ENCODE data around the gene DET1. TPM values are rescaled to one million over a fixed set of nuclear protein-coding genes. Genes with fewer than 3 reads are reported as not detected.
A peak's percentile ranks its signal among the peaks of the same experiment; 100 is the strongest.
"Not testable (repeated sequence)": the region's sequence is repeated elsewhere in the genome, so short reads cannot be mapped to it uniquely, and the experiment has no call there.

The DET1 gene
- total RNA-seq, 1 donor from 2014 or later, result 4.1 TPM

DNA sequence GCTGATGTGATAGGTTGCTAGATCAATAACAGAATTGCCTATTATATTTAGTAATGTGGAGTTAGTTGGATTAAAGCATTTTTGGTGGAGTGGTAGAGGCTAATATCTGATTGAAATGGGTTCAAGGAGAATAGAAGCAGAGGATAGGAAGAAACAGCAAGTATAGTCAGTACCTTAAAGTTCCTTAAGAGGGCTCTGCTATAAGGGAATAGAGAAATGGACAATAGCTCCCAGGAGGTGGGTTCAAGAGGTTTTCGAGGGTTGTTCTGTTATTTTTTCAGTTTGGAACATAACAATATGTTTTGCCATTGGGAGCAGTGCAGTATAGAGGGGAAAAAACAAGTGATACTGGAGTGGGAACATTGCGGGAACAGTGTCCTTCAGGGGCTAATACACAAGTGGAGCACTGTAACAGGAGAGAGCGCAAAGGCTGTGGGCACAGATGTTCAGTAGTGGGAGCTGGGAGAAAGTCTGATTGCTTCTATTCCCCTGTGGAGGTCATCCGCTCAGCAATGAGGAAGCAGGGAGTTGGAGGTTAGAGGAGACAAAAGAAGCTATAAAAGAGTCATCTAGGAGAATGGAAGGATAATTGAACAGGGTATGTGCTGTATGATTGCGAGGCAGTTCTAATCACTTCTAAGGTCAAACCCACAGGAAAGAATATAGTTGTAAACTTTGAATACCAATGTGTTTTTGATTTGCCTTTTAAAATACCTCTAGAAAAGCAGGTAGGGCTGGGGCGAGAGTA lies 75.7 kb downstream of the DET1 start:
- TF ChIP-seq, protein P1, sequence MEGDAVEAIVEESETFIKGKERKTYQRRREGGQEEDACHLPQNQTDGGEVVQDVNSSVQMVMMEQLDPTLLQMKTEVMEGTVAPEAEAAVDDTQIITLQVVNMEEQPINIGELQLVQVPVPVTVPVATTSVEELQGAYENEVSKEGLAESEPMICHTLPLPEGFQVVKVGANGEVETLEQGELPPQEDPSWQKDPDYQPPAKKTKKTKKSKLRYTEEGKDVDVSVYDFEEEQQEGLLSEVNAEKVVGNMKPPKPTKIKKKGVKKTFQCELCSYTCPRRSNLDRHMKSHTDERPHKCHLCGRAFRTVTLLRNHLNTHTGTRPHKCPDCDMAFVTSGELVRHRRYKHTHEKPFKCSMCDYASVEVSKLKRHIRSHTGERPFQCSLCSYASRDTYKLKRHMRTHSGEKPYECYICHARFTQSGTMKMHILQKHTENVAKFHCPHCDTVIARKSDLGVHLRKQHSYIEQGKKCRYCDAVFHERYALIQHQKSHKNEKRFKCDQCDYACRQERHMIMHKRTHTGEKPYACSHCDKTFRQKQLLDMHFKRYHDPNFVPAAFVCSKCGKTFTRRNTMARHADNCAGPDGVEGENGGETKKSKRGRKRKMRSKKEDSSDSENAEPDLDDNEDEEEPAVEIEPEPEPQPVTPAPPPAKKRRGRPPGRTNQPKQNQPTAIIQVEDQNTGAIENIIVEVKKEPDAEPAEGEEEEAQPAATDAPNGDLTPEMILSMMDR (IDR thresholded peaks at IDR 0.05), result peak; percentile 40
- Mint-ChIP-seq H3K27ac (ENCODE audit: unreplicated experiment) (no peak overlapping the region), H3K27me3 (ENCODE audit: low read depth) (no peaks in the 10 kb centered on the region), H3K4me3 (ENCODE audit: unreplicated experiment) (no peak overlapping the region), H3K36me3 (ENCODE audit: low read depth) (peaks cover 6% of the 10 kb centered on the region), H3K4me1 (ENCODE audit: low read depth) (peaks cover 12% of the 10 kb centered on the region), H3K9me3 (ENCODE audit: low read depth) (no peaks in the 10 kb centered on the region)
- no peak for DNase-seq (ENCODE audit: low spot score)

DNA sequence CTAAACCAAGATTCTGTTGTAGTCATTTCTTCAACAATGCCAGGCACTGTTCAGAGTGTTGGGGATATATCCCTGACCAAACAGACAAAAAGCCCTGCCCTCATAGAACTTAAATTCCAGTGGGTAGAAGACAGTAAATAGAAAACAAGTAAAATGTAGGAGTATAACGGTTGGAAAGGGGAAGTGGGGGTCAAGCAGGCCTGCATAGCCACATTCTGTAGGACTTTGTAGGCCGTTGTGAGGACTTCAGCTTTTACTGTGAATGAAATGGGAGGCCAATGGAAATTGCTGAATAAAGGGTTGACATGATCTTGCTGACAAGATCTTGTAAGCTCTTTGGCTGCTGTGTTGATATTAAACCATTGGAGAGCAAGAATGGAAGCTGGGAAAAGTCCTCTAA lies 77.2 kb downstream of the DET1 start:
- Mint-ChIP-seq H3K4me3 (ENCODE audit: unreplicated experiment) (no peak overlapping the region), H3K36me3 (ENCODE audit: low read depth) (peaks cover 6% of the 10 kb centered on the region), H3K4me1 (ENCODE audit: low read depth) (peaks cover 16% of the 10 kb centered on the region), H3K27ac (ENCODE audit: unreplicated experiment) (no peak overlapping the region), H3K9me3 (ENCODE audit: low read depth) (no peaks in the 10 kb centered on the region), H3K27me3 (ENCODE audit: low read depth) (no peaks in the 10 kb centered on the region)
- TF ChIP-seq, protein P1 (IDR thresholded peaks at IDR 0.05), result no peak
- no peak for DNase-seq (ENCODE audit: low spot score)

DNA sequence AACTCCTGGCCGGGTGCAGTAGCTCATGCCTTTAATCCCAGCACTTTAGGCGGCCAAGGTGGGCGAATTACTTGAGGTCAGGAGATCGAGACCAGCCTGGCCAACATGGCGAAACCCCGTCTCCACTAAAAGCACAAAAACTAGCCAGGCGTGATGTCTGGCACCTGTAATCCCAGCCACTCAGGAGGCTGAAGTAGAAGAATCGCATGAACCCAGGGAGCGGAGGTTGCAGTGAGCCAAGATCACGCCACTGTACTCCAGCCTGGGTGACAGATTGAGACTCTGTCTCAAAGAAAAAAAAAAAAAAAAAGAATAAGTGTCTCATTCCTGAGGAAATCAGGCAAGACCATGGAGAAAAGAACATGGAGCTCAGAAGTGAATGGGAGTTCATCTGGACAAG lies 77.8 kb downstream of the DET1 start:
- Mint-ChIP-seq H3K4me1 (ENCODE audit: low read depth) (peaks cover 16% of the 10 kb centered on the region), H3K4me3 (ENCODE audit: unreplicated experiment) (peak overlapping the region; percentile 89)
- H3K27me3 Mint-ChIP-seq (ENCODE audit: low read depth); DNase-seq (ENCODE audit: low spot score); H3K9me3 Mint-ChIP-seq (ENCODE audit: low read depth); H3K27ac Mint-ChIP-seq (ENCODE audit: unreplicated experiment); H3K36me3 Mint-ChIP-seq (ENCODE audit: low read depth): not testable (repeated sequence)

DNA sequence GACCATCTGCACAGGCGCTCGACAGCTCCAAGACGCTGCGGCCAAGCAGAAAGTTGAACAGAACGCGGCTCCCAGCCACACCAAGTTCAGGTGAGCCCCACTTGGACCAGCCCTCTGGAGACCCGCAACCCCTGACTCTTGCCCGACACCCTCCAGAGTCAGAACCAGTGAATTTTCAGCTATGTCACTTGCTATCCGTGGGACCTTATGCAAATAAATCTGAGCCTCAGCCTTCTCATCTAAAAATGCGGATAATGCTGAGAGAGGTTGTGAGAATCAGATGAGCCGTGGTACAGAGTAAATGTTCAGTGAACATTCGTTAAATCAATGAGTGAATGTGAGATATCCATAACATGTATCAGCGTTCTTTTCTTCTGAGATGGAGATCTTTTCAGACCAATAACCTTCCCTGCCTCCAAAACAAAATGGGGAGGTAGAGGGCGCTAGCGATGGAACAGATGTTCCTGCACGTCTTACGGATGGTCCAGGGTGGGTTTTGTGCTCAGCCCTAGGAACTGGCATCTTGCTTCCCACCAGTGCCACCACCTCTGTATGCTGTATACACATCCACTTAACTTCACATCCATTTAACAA lies 78.4 kb downstream of the DET1 start:
- DNase-seq (ENCODE audit: low spot score), result no peak
- TF ChIP-seq, protein P1 (IDR thresholded peaks at IDR 0.05), result peak; percentile 57
- no peaks in the 10 kb centered on the region for H3K9me3 Mint-ChIP-seq (ENCODE audit: low read depth)
- H3K27ac Mint-ChIP-seq (ENCODE audit: unreplicated experiment), result peak overlapping the region; percentile 99
- peaks cover 7% of the 10 kb centered on the region for H3K36me3 Mint-ChIP-seq (ENCODE audit: low read depth)
- H3K27me3 Mint-ChIP-seq (ENCODE audit: low read depth), result no peaks in the 10 kb centered on the region
- H3K4me3 Mint-ChIP-seq (ENCODE audit: unreplicated experiment), result peak overlapping the region; percentile 89
- peaks cover 16% of the 10 kb centered on the region for H3K4me1 Mint-ChIP-seq (ENCODE audit: low read depth)

DNA sequence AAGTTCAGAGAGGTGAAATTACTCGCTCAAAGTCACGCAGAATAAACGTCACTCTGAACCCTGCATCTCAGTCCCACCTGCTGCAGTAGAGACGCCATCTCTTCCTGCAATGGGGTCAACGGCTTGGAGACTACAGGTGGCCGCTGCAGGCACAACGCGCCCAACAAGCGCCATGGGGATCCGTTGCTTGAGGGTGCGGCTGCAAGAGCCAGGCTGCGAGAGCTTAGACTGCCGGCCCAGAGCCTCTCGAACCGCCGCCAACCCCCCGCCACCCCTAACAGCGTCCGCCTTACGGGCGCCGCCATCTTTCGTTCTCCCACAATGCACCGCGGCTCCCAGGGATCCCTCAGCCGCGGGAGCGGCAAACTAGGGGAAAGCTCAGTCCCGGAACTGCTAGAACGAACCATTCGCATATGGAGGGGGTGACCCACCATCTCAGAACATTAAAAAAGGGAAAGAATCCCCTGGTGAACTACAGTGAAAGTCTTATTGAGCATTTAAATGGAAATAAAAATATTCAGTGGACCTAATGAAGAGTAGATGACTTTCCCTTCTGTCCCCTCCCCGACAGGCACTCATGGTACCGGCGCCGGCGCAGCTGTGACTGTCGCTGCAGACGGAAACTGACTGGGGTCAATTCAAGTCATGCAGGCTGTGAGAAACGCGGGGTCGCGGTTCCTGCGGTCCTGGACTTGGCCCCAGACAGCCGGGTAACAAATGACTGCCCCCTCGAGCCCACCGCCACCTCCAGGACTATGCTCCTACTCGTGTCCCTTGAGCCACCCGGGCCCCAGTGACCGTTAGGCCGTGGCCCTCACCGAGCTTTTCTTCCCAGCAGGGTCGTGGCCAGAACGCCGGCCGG lies 79.2 kb downstream of the DET1 start, which contains the start of the genes MRPL46 and MRPS11:
MRPL46 (minus strand) TSS at position 316 of the 862 bp plus-strand sequence; CDS start at position 305, 11 bp downstream.
MRPS11 (plus strand) TSS at position 636 of the 862 bp plus-strand sequence; CDS start at position 646, 10 bp downstream.
- peak; percentile 95 for DNase-seq (ENCODE audit: low spot score)
- Mint-ChIP-seq H3K27me3 (ENCODE audit: low read depth) (no peaks in the 10 kb centered on the region), H3K36me3 (ENCODE audit: low read depth) (peaks cover 7% of the 10 kb centered on the region), H3K27ac (ENCODE audit: unreplicated experiment) (peak within 1 kb of the TSS; percentile 99), H3K4me3 (ENCODE audit: unreplicated experiment) (peak within 1 kb of the TSS; percentile 89), H3K9me3 (ENCODE audit: low read depth) (no peaks in the 10 kb centered on the region), H3K4me1 (ENCODE audit: low read depth) (peaks cover 16% of the 10 kb centered on the region)
- TF ChIP-seq, protein P1 (IDR thresholded peaks at IDR 0.05), result no peak

All from chondrocyte (in vitro differentiated cells).